ENCODE results near the gene MAPRE3.

MAPRE3 gene

GRCh38 chr2:26950246-26950645 lies 20.2 kb upstream of the MAPRE3 start:
- no peak for DNase-seq (ENCODE audit: low read depth in 2 of 2)

- DNase-seq (ENCODE audit: low read depth in 2 of 2) = no peak
Measured at GRCh38 chr2:26951236-26951635, 19.2 kb upstream of the MAPRE3 start.

GRCh38 chr2:26952374-26952773 lies 18.1 kb upstream of the MAPRE3 start:
- DNase-seq (ENCODE audit: low read depth in 2 of 2) = no peak

GRCh38 chr2:26954135-26954534 lies 16.3 kb upstream of the MAPRE3 start:
- no peak for DNase-seq (ENCODE audit: low read depth in 2 of 2)

GRCh38 chr2:26957041-26957440 lies 13.4 kb upstream of the MAPRE3 start:
- DNase-seq (ENCODE audit: low read depth in 2 of 2) = no peak

DNA sequence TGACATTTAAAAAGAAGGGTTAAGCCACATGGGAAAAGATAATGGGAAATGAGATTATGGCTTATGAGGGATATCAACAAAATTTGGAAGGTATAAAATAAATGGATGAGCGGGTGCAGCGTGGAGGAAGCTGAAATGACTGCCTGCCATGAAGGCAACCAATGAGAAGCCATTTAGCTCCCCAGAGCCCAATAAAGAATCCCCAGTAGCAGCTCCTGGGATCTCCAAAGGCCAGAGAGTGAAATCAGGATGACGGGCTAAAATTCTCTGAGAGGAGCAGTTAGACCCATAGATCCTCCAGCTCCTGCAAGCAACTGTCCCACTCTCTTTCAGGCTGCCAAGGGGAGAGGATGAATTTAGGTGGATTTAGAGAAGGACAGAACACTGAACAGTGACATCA lies 12.9 kb upstream of the MAPRE3 start:
- DNase-seq (ENCODE audit: low read depth in 2 of 2) = no peak

DNA sequence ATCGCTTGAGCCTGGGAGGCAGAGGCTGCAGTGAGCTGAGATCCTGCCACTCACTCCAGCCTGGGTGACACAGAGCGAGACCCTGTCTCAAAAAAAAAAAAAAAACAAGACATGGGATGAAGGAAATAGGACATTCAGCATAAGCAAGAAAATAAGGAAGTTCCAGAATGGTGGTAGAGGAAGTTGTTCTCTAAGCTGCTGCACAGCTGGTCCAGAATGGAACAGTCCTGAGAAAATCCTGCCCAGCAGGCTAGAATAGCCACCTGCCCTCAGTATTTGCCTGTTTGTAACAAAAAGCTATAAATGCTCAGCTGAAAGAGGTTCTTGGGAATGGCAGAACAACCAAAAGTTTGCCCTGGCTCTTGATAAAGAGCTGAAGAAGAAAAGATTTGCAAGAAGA lies 11.1 kb upstream of the MAPRE3 start:
- DNase-seq (ENCODE audit: low read depth in 2 of 2) = no peak

DNA sequence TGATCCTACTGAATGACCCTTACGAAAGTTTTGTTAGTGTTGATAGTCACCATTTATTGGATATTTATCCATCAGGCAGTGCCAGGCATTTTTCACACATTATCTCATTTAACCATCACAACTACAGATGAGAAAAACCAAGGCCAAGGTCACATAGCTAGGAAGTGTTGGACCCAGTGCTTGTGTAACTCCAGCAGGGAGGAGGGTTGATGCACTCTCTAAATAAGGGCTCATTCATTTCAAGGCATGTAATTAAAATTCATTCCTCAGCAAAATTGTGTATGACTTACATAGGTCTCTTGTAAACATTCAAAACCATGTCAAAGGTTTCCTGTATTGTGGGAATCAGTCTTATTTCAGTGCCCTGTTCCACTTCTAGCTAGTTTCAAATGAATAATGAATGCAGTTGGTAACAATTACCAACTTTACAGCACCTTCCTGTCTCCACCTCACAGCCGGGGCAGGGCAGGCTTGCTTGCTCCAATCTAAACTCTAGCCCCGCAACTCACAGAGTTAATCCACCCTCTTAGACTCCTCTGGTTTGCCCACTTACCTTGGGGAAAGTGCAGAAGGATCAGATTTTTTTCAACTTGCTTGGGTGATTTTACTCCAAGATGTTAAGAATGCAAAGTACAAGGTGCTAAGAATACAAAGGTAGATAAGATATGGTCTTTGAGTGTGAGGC lies 5.8 kb upstream of the MAPRE3 start:
- no peak for DNase-seq (ENCODE audit: low read depth in 2 of 2)

- no peak for DNase-seq (ENCODE audit: low read depth in 2 of 2)
Measured at GRCh38 chr2:26968001-26968400, 2.4 kb upstream of the MAPRE3 start.

- DNase-seq (ENCODE audit: low read depth in 2 of 2) = no peak
Measured at GRCh38 chr2:26969077-26969844, 1.2 kb upstream of the MAPRE3 start.

DNA sequence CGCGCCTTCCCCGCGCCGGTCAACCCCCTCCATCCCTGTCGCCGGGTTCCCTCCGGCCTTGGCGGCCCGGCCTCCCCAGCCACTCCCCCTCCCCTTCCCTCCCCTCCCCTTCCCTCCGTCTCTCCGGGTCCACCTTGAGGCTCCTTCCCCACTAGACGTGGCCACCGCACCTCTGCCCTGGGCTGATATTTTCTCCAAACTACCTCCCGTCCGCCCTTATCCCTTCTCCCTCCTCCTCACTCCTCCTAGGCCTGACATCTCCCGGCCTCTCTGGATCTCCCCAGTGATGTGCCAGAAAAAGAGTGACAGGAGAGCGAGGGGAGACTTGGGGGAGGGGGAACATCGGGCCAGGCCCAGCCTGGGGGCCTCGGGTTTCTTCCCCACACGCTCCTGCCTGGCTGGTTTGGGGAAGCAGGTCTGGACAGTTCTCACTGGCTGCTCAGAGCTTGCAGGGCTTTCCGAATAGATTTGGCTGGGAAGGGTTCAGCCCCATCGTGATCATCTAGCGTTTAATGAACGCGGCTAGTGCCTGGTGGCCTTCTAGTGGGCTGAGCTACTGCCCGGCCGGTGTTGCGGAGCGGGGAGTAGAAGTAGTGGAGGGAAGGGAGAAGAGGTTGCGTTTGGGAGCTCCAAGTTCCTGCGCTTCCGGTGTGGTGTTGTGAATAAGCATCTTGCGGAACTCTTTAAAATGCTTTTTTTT lies 641 bp downstream of the MAPRE3 start:
- DNase-seq (ENCODE audit: low read depth in 2 of 2) = no peak

DNA sequence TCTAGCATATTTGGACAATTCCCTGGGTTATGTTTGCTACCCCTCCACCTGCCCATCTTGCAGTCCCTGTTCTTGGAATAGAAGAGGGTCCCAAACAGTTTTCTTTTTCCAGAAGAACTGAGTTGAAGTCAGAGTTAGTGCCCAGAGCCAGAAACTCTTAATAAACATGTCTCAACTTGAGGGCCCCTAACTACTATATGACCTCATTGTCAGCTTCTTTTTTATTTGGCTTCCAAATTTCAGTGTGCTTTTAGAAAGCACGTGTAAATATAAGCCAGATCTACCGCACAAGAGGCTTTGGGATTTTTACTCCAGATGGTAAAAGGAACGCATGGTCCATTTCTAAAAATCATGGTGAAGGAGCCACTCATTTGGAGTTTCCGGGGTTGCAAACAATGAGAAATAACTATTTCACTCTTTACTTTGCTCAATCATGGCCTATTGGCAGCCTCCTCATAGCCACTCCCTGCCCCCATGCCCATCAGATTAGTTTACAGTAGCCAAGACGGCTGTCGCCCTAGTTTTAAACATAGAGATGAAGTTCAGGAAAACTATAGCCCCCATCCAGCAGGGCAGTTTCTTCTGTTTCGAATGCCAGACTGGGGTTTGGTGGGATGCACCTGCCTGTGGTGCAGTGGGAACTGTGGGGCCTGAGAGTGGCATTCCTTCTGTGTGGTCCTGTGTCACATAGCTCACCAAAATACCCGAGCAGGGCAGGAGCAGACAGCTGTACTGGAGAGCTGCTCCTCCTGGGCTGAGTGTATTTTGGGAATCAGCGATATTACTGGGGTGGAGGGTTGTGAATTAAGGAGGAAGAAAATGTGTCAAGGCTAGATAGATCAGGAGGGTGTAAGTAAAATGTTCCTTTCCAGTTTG lies 1.7 kb downstream of the MAPRE3 start:
- no peak for DNase-seq (ENCODE audit: low read depth in 2 of 2)

- DNase-seq (ENCODE audit: low read depth in 2 of 2) = no peak
Measured at GRCh38 chr2:26974352-26974751, 3.9 kb downstream of the MAPRE3 start.

DNA sequence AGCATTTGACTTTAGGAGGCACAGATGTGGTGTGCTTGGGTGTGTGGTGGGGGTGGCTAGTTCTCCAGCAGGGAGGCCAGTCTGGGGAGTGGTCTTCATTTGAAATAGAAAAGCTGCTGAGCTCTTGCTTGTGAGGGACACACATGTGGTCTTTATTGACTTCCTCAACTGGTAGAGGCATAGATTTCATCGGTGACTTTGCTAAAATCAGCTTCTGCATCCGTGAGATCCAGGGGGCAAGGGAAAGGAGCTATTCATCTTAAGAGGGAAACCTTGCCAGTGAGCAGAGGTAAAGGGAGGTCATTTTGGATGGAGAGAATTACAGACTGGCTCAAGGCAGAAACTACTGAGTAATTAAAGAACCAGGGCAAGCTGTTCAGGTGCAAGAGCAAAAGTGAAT lies 4.7 kb downstream of the MAPRE3 start:
- DNase-seq (ENCODE audit: low read depth in 2 of 2) = no peak

- no peak for DNase-seq (ENCODE audit: low read depth in 2 of 2)
Measured at GRCh38 chr2:26975656-26976055, 5.2 kb downstream of the MAPRE3 start.

DNA sequence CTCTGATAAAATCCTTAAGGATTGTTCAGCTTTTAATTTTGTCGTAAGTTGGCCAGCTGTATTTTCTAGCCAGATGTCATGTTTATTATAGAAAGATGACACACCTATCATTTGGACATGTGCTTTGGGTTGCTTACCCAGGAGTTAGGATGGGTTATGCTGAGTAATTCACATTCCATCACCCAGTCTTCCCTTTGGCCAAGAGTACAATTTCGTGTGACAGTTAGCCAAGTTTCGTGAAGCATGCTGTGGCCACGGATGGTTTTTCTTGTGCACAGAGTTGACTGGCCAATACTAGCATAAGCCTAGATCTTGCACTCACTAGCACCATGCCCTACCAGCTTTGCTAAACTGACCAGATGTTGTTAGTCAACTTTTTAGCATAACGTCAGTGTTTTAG lies 5.8 kb downstream of the MAPRE3 start:
- DNase-seq (ENCODE audit: low read depth in 2 of 2) = no peak

GRCh38 chr2:26977012-26977411 lies 6.6 kb downstream of the MAPRE3 start:
- no peak for DNase-seq (ENCODE audit: low read depth in 2 of 2)

DNA sequence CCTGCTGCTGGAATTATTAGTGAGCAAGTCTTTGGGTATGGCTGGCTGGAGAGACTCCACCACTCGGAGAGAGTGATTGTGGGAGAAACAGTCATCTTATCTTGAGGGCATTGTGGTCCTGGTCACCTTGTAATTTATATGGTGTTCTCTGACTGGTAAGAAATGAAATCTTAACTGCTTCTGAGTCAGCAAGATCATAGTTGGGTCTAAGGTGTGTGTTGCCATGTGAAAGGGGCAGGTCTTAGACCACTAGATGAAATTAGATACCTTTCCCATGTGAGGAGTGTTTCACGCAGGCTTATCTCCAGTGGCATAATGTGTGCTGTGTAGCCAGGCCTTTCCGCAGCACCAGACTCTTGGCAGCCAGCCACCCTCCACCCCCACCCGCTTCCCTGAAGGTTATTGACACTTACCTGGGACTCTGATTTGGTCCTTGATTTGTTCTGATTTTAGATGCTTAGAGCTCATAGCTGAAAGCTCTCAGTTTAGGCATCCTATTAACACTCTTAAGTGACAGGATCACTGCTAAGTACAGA lies 7.7 kb downstream of the MAPRE3 start:
- no peak for DNase-seq (ENCODE audit: low read depth in 2 of 2)

GRCh38 chr2:26979741-26980140 lies 9.3 kb downstream of the MAPRE3 start:
- DNase-seq (ENCODE audit: low read depth in 2 of 2) = no peak

- no peak for DNase-seq (ENCODE audit: low read depth in 2 of 2)
Measured at GRCh38 chr2:26980971-26981370, 10.5 kb downstream of the MAPRE3 start.

DNA sequence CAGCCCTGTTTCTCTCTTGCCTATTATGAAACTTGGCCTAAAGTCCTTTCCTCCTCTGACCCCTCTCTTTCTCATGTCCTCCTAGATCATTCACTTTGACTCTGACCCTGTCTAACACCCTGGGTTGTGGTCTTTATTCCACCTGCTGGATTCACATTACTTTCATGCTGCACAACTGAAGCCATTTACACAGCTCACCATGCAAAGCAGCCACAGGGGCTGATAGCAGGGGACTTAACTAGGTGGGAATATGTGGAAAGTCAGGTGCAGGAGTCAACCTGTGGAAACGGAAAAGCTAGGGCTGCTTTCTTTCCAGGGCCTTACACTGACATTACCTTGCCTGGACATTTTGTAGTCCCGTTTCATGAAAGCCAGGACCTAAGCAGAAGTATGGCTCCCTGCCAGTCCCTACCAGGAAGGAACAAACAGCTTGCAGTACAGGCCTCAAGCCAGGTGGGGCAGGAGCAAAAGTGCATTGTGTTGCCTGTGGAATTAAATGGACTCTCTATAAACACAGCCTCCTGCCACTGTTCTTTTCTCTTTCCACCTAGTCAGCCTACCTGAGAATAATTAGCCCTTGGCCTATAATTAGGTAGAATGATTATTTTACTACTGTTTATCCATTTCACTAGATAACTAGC lies 11.8 kb downstream of the MAPRE3 start:
- no peak for DNase-seq (ENCODE audit: low read depth in 2 of 2)

All from stimulated activated CD8-positive, alpha-beta memory T cell treated with anti-CD3 and anti-CD28 coated beads, Interleukin-2, amount 100 ng/mL, for 48 hours (primary cell).